CD4-positive, alpha-beta T cell treated with Interleukin-12 subunit alpha and Interleukin-12 subunit beta, for 1 hour (primary cell): Measurements from ENCODE around the gene ERC1.

ENCODE experiments used
- DNase-seq: peaks from one replicate; pipeline ENCODE4 v3.0.0-alpha.2; 2020

The ERC1 gene

GRCh38 chr12:990661-991349, at the start of gene ERC1:
ERC1 (plus strand) TSS chr12:991223; CDS start chr12:1027904, 36,681 bp downstream.
- DNase-seq, result peak; percentile 88

- DNase-seq, result no peak
Measured at GRCh38 chr12:943051-943450, 48.0 kb upstream of the ERC1 start.

- no peak for DNase-seq
Measured at GRCh38 chr12:944211-944610, 46.8 kb upstream of the ERC1 start.

- no peak for DNase-seq
Measured at GRCh38 chr12:946212-946611, 44.8 kb upstream of the ERC1 start.

- no peak for DNase-seq
Measured at GRCh38 chr12:946631-947030, 44.4 kb upstream of the ERC1 start.

- DNase-seq, result no peak
Measured at GRCh38 chr12:948238-948637, 42.8 kb upstream of the ERC1 start.

- peak; percentile 97 for DNase-seq
Measured at GRCh38 chr12:949453-950191, 41.4 kb upstream of the ERC1 start, which contains the start of gene RAD52. RAD52 (minus strand) TSS chr12:949694; CDS start chr12:933058, 16,636 bp downstream.

GRCh38 chr12:951176-951575, 39.8 kb upstream of the ERC1 start:
- DNase-seq, result no peak

- DNase-seq, result no peak
Measured at GRCh38 chr12:953776-954175, 37.2 kb upstream of the ERC1 start.

GRCh38 chr12:954741-955140, 36.3 kb upstream of the ERC1 start:
- DNase-seq, result no peak

GRCh38 chr12:955939-956338, 35.1 kb upstream of the ERC1 start:
- DNase-seq, result no peak

GRCh38 chr12:958588-959123, 32.4 kb upstream of the ERC1 start:
- DNase-seq, result no peak

GRCh38 chr12:966724-967123, 24.3 kb upstream of the ERC1 start:
- DNase-seq, result no peak

- no peak for DNase-seq
Measured at GRCh38 chr12:967641-968040, 23.4 kb upstream of the ERC1 start.

- no peak for DNase-seq
Measured at GRCh38 chr12:968545-968944, 22.5 kb upstream of the ERC1 start.

GRCh38 chr12:969821-970220, 21.2 kb upstream of the ERC1 start:
- no peak for DNase-seq

GRCh38 chr12:971991-972390, 19.0 kb upstream of the ERC1 start:
- DNase-seq, result no peak

- DNase-seq, result no peak
Measured at GRCh38 chr12:974271-974862, 16.7 kb upstream of the ERC1 start.

GRCh38 chr12:976644-977043, 14.4 kb upstream of the ERC1 start:
- DNase-seq, result no peak

GRCh38 chr12:977156-977555, 13.9 kb upstream of the ERC1 start:
- no peak for DNase-seq

- DNase-seq, result no peak
Measured at GRCh38 chr12:979349-979748, 11.7 kb upstream of the ERC1 start.

GRCh38 chr12:981176-981828, 9.7 kb upstream of the ERC1 start:
- DNase-seq, result no peak

- no peak for DNase-seq
Measured at GRCh38 chr12:981961-982360, 9.1 kb upstream of the ERC1 start.
